ENCODE results near the gene GEMIN7. TPM values are rescaled to one million over a fixed set of nuclear protein-coding genes. Genes with fewer than 3 reads are reported as not detected.

Gene GEMIN7
- total and polyA plus RNA-seq, 9 donors, result 9.7 to 16.0 (median 11.7) TPM

GRCh38 chr19:45045671-45046353 lies 33.2 kb upstream of the GEMIN7 start:
- TF ChIP-seq EP300 (IDR thresholded peaks at IDR 0.05) (no peak), POLR2A (IDR thresholded peaks at IDR 0.05) (no peak), CTCF (IDR thresholded peaks at IDR 0.05) (no peak)
- no peak for DNase-seq
- Histone ChIP-seq H3K27ac (no peak overlapping the region), H3K4me1 (ENCODE audit: insufficient read depth) (no peaks in the 10 kb centered on the region), H3K9me3 (no peaks in the 10 kb centered on the region), H3K4me3 (no peak overlapping the region), H3K27me3 (no peaks in the 10 kb centered on the region), H3K36me3 (no peaks in the 10 kb centered on the region)
- WGBS, 3 donors, result 61 to 71% (median 66%) methylated on average over 14 of the region's 14 CpGs
- intact Hi-C loops (cut with DNase I), result no loop called here

GRCh38 chr19:45046355-45046754 lies 32.7 kb upstream of the GEMIN7 start:
- Histone ChIP-seq H3K27me3 (no peaks in the 10 kb centered on the region), H3K9me3 (no peaks in the 10 kb centered on the region), H3K4me1 (ENCODE audit: insufficient read depth) (no peaks in the 10 kb centered on the region), H3K4me3 (no peak overlapping the region), H3K36me3 (no peaks in the 10 kb centered on the region), H3K27ac (no peak overlapping the region)
- WGBS, 3 donors, result 83 to 90% (median 86%) methylated on average over 7 of the region's 7 CpGs
- TF ChIP-seq POLR2A (IDR thresholded peaks at IDR 0.05) (no peak), EP300 (IDR thresholded peaks at IDR 0.05) (no peak), CTCF (IDR thresholded peaks at IDR 0.05) (no peak)
- intact Hi-C loops (cut with DNase I), result no loop called here
- no peak for DNase-seq

- no peak for DNase-seq
- intact Hi-C loops (cut with DNase I), result no loop called here
- no peaks in the 10 kb centered on the region for H3K36me3 ChIP-seq
- 75 to 77% (median 76%) methylated on average over 7 of the region's 7 CpGs for WGBS, 3 donors
- TF ChIP-seq POLR2A (IDR thresholded peaks at IDR 0.05) (no peak), CTCF (IDR thresholded peaks at IDR 0.05) (no peak), EP300 (IDR thresholded peaks at IDR 0.05) (no peak)
- H3K9me3 ChIP-seq, result no peaks in the 10 kb centered on the region
- H3K4me3 ChIP-seq, result no peak overlapping the region
- no peaks in the 10 kb centered on the region for H3K27me3 ChIP-seq
- H3K27ac ChIP-seq, result no peak overlapping the region
- no peaks in the 10 kb centered on the region for H3K4me1 ChIP-seq (ENCODE audit: insufficient read depth)
These were observed 31.8 kb upstream of the GEMIN7 start for GRCh38 chr19:45047188-45047797.

- Histone ChIP-seq H3K27me3 (no peaks in the 10 kb centered on the region), H3K4me1 (ENCODE audit: insufficient read depth) (no peaks in the 10 kb centered on the region), H3K4me3 (no peak overlapping the region), H3K27ac (no peak overlapping the region), H3K9me3 (no peaks in the 10 kb centered on the region), H3K36me3 (no peaks in the 10 kb centered on the region)
- 74 to 82% (median 80%) methylated on average over 8 of the region's 8 CpGs for WGBS, 3 donors
- no peak for DNase-seq
- TF ChIP-seq CTCF (IDR thresholded peaks at IDR 0.05) (no peak), POLR2A (IDR thresholded peaks at IDR 0.05) (no peak), EP300 (IDR thresholded peaks at IDR 0.05) (no peak)
- intact Hi-C loops (cut with DNase I), result no loop called here
These were observed 29.9 kb upstream of the GEMIN7 start for GRCh38 chr19:45049073-45049736.
